Endometrium (tissue), 2 donors: ENCODE results near the gene GALK2.

Source experiments
- FAIRE-seq: peaks from 2 replicates; lab custom pipeline; 2012; peaks lifted over from hg19 to GRCh38; lab: Jason Lieb, UNC
- donor health status: control.
- donor health status: control.

Gene GALK2

GRCh38 chr15:49282366-49282765 lies 112.3 kb downstream of the GALK2 start:
- no peak for FAIRE-seq

- no peak for FAIRE-seq
These were observed 116.8 kb downstream of the GALK2 start for GRCh38 chr15:49286649-49287404.

GRCh38 chr15:49287481-49287880 lies 117.4 kb downstream of the GALK2 start:
- no peak for FAIRE-seq

GRCh38 chr15:49288391-49288790 lies 118.3 kb downstream of the GALK2 start:
- FAIRE-seq = no peak

GRCh38 chr15:49290191-49290590 lies 120.1 kb downstream of the GALK2 start:
- FAIRE-seq = no peak

GRCh38 chr15:49293941-49294340 lies 123.9 kb downstream of the GALK2 start:
- no peak for FAIRE-seq

- no peak for FAIRE-seq
These were observed 126.2 kb downstream of the GALK2 start for GRCh38 chr15:49296258-49296657.

- FAIRE-seq = no peak
These were observed 127.5 kb downstream of the GALK2 start for GRCh38 chr15:49297584-49297983.

GRCh38 chr15:49300856-49301255 lies 130.8 kb downstream of the GALK2 start:
- no peak for FAIRE-seq

- no peak for FAIRE-seq
These were observed 131.5 kb downstream of the GALK2 start for GRCh38 chr15:49301562-49301961.

GRCh38 chr15:49303003-49303402 lies 133.0 kb downstream of the GALK2 start:
- no peak for FAIRE-seq

- no peak for FAIRE-seq
These were observed 136.5 kb downstream of the GALK2 start for GRCh38 chr15:49306551-49306950.

GRCh38 chr15:49308686-49309085 lies 138.6 kb downstream of the GALK2 start:
- FAIRE-seq = no peak

GRCh38 chr15:49309889-49310288 lies 139.8 kb downstream of the GALK2 start:
- FAIRE-seq = no peak

GRCh38 chr15:49313650-49314049 lies 143.6 kb downstream of the GALK2 start:
- FAIRE-seq = no peak

GRCh38 chr15:49314716-49315115 lies 144.7 kb downstream of the GALK2 start:
- no peak for FAIRE-seq

GRCh38 chr15:49315391-49315823 lies 145.4 kb downstream of the GALK2 start:
- no peak for FAIRE-seq

- FAIRE-seq = no peak
These were observed 150.3 kb downstream of the GALK2 start for GRCh38 chr15:49320351-49320750.

- no peak for FAIRE-seq
These were observed 153.2 kb downstream of the GALK2 start for GRCh38 chr15:49323207-49323606.

- FAIRE-seq = no peak
These were observed 157.9 kb downstream of the GALK2 start for GRCh38 chr15:49327927-49328326.

GRCh38 chr15:49328941-49329340 lies 158.9 kb downstream of the GALK2 start:
- FAIRE-seq = no peak

GRCh38 chr15:49330166-49330565 lies 160.1 kb downstream of the GALK2 start:
- no peak for FAIRE-seq

- FAIRE-seq = no peak
These were observed 161.4 kb downstream of the GALK2 start for GRCh38 chr15:49331442-49331841.

- no peak for FAIRE-seq
These were observed 161.9 kb downstream of the GALK2 start for GRCh38 chr15:49331951-49332350.
